Mesothelial cell of epicardium (in vitro differentiated cells): ENCODE data around the gene RORB. TPM values are rescaled to one million over a fixed set of nuclear protein-coding genes. Genes with fewer than 3 reads are reported as not detected.

Source experiments
- DNase-seq, 2 experiments: peaks; one replicate each; pipeline ENCODE4 v3.0.0; 2021; ENCODE audit warnings: low spot score in 2 of 2; ENCODE audit not compliant: unreplicated experiment in 2 of 2
- H3K27ac Mint-ChIP-seq: 2 replicates; pipeline ENCODE4 v1.8.0; 2021; ENCODE audit warnings: mixed read lengths
- H3K27me3 Mint-ChIP-seq: 2 replicates; pipeline ENCODE4 v1.8.0; 2021; ENCODE audit warnings: low read depth, mixed read lengths
- H3K36me3 Mint-ChIP-seq: 2 replicates; pipeline ENCODE4 v1.8.0; 2021; ENCODE audit warnings: mixed read lengths
- H3K4me1 Mint-ChIP-seq: 2 replicates; pipeline ENCODE4 v1.8.0; 2021; ENCODE audit warnings: mixed read lengths
- H3K4me3 Mint-ChIP-seq: 2 replicates; pipeline ENCODE4 v1.8.0; 2021; ENCODE audit warnings: mild to moderate bottlenecking, moderate library complexity, mixed read lengths
- H3K9me3 Mint-ChIP-seq: 2 replicates; pipeline ENCODE4 v1.8.0; 2021; ENCODE audit warnings: mixed read lengths
- total RNA-seq: library from RNA; stranded (reverse); gene quantifications from 3 replicates; pipeline ENCODE4 v1.2.1, GENCODE V29; 2021
- TF ChIP-seq, protein P1 (sequence below): fragments of 200-600 bp; sonication (generic); IDR thresholded peaks from one replicate; pipeline ENCODE4 v1.5.0; 2021; ENCODE audit warnings: antibody characterized with exemption; ENCODE audit not compliant: unreplicated experiment

Gene RORB
- total RNA-seq, 1 donor from 2014 or later, result 0.38 TPM

DNA sequence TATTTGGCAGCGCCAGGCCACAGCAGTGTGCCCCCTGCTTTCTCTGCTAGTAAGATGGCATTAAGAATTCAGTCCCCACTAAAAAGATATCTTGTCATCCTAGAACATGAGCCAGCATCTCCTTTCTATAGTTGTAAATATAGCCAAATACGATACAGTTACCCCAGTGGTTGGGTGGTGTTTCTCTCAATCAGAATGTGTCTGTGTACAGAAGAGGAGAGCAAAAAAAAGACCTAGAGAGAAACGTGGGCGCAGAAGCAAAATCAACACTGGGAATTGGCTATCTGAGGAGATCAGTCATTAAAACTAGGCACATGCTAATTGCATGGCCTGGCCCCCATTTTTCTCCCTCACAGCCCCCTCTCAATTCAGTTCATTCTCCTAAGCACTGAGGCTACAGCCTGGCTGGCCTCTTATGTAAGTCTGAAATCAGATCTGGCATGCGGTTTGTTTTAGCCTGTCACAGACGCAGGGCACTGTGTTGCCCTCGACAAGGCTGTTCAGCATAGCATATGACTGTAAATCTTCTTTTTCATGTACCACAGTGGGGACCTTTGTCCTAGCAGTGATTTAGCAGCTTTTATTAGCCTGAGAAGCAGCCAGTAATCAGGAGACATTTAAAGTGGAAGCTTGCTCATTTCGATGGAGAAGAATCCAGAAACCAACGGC, 57.8 kb downstream of the RORB start:
- peaks cover 10% of the 10 kb centered on the region for H3K27me3 Mint-ChIP-seq
- H3K4me1 Mint-ChIP-seq, result no peaks in the 10 kb centered on the region
- no peaks in the 10 kb centered on the region for H3K36me3 Mint-ChIP-seq
- no peak overlapping the region for H3K27ac Mint-ChIP-seq
- H3K9me3 Mint-ChIP-seq, result no peaks in the 10 kb centered on the region
- no peak for DNase-seq
- no peak overlapping the region for H3K4me3 Mint-ChIP-seq
- TF ChIP-seq, protein P1, sequence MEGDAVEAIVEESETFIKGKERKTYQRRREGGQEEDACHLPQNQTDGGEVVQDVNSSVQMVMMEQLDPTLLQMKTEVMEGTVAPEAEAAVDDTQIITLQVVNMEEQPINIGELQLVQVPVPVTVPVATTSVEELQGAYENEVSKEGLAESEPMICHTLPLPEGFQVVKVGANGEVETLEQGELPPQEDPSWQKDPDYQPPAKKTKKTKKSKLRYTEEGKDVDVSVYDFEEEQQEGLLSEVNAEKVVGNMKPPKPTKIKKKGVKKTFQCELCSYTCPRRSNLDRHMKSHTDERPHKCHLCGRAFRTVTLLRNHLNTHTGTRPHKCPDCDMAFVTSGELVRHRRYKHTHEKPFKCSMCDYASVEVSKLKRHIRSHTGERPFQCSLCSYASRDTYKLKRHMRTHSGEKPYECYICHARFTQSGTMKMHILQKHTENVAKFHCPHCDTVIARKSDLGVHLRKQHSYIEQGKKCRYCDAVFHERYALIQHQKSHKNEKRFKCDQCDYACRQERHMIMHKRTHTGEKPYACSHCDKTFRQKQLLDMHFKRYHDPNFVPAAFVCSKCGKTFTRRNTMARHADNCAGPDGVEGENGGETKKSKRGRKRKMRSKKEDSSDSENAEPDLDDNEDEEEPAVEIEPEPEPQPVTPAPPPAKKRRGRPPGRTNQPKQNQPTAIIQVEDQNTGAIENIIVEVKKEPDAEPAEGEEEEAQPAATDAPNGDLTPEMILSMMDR, result no peak

DNA sequence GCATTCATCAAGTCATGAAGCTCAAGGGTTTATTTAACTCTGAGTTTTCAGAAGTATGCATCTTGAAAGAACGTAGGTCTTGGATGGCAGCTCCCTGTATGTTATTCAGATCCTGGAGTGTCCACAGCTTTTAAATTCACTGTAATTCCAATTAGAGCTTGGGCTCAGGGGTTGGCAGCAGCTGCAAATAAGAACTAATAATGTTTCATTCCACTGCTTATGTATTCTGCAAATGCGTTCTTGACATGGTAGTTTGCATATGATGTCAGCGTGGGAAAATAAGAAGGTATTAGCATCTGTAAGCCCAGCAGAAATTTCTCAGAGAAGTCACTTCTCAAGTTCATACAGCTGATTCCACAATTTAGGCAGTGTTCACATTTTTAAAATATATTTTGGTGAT, 58.4 kb downstream of the RORB start:
- no peak overlapping the region for H3K4me3 Mint-ChIP-seq
- H3K36me3 Mint-ChIP-seq, result no peaks in the 10 kb centered on the region
- H3K4me1 Mint-ChIP-seq, result no peaks in the 10 kb centered on the region
- H3K27me3 Mint-ChIP-seq, result peaks cover 10% of the 10 kb centered on the region
- DNase-seq, result no peak
- H3K27ac Mint-ChIP-seq, result no peak overlapping the region
- H3K9me3 Mint-ChIP-seq, result no peaks in the 10 kb centered on the region
- TF ChIP-seq, protein P1, result no peak

DNA sequence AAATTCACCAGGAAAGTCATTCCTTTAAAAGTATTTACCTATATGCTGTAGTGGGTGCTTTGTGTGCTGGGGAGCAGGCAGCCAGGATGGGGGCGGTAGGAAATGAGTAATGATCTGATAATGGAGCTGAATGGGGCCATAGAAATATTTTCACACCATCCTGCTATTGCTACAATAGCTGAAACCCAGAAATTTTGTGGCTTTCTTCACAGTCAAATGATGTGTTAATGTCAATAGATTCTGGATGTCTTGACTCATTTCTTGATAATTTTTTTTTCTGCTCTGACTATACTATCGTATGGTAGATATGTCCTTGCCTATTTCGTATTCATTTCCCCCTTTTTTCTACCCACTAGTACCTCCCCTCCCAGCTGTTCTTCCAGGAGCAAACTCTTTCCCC, 59.5 kb downstream of the RORB start:
- no peaks in the 10 kb centered on the region for H3K4me1 Mint-ChIP-seq
- DNase-seq, result no peak
- peaks cover 9% of the 10 kb centered on the region for H3K27me3 Mint-ChIP-seq
- no peak overlapping the region for H3K27ac Mint-ChIP-seq
- no peaks in the 10 kb centered on the region for H3K36me3 Mint-ChIP-seq
- TF ChIP-seq, protein P1, result no peak
- no peaks in the 10 kb centered on the region for H3K9me3 Mint-ChIP-seq
- H3K4me3 Mint-ChIP-seq, result no peak overlapping the region

DNA sequence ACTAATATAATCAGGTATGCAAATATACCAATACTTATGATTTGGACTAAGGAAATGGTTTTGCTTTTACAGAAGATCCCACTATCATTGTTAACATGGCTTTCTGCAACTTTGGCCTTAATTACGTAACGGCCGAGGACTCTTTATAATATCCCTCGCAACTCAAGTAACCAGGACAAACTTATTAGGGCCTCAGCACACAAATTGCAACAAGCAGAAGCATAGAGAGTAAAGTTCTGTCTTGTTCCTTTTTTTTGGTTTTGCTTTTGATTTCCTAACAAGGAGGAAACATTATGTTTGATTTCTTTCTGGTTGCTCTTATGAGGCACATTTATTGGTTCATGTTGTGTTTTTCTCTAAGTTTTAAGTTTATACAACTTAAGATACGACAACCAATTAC, 60.4 kb downstream of the RORB start:
- H3K9me3 Mint-ChIP-seq, result no peaks in the 10 kb centered on the region
- H3K27me3 Mint-ChIP-seq, result peaks cover 5% of the 10 kb centered on the region
- DNase-seq, result no peak

DNA sequence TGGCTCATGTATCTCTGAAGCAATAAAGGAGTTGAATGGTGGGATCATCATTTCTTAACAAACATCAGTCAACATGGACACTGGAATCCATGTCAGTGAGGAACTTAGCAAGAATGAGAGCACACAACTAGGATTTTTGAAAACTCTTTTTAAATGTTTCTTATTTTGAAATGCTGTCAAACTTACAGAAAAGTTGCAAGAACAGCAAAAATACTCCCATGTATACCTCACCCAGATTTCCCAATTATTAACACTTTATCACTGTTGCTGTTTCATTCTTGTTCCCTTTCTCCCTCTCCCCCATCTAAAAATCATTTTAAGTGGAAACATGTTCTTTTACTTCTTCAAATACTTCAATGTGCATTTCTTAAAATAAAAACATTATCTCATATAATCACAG, 65.5 kb downstream of the RORB start:
- Mint-ChIP-seq H3K27ac (no peak overlapping the region), H3K27me3 (peaks cover 2% of the 10 kb centered on the region), H3K9me3 (no peaks in the 10 kb centered on the region), H3K4me3 (no peak overlapping the region), H3K4me1 (no peaks in the 10 kb centered on the region), H3K36me3 (no peaks in the 10 kb centered on the region)
- no peak for DNase-seq
- TF ChIP-seq, protein P1, result no peak

More for the DNA sequence above, 60.4 kb downstream of the RORB start:
- H3K27ac Mint-ChIP-seq, result no peak overlapping the region
- H3K4me3 Mint-ChIP-seq, result no peak overlapping the region
- H3K4me1 Mint-ChIP-seq, result no peaks in the 10 kb centered on the region
- H3K36me3 Mint-ChIP-seq, result no peaks in the 10 kb centered on the region
- TF ChIP-seq, protein P1, result no peak
